Glomerular visceral epithelial cell (primary cell): ENCODE results near the gene PVALB.

ENCODE experiments used
- DNase-seq: peaks from one replicate; pipeline ENCODE4 v3.0.0-alpha.2; 2016; ENCODE audit errors: extremely low spot score

PVALB gene

GRCh38 chr22:36814801-36815200 lies 2.0 kb downstream of the PVALB start:
- no peak for DNase-seq

- DNase-seq: no peak
Observed at GRCh38 chr22:36811094-36811800, 5.6 kb downstream of the PVALB start.

- no peak for DNase-seq
Observed at GRCh38 chr22:36809351-36809750, 7.5 kb downstream of the PVALB start.

GRCh38 chr22:36808721-36809344 lies 8.0 kb downstream of the PVALB start:
- no peak for DNase-seq

GRCh38 chr22:36807627-36808026 lies 9.2 kb downstream of the PVALB start:
- DNase-seq: no peak

- DNase-seq: no peak
Observed at GRCh38 chr22:36806835-36807234, 10.0 kb downstream of the PVALB start.

GRCh38 chr22:36803358-36803757 lies 13.5 kb downstream of the PVALB start:
- DNase-seq: no peak

GRCh38 chr22:36798674-36799066 lies 18.2 kb downstream of the PVALB start:
- no peak for DNase-seq

GRCh38 chr22:36797911-36798673 lies 18.7 kb downstream of the PVALB start:
- DNase-seq: no peak

- no peak for DNase-seq
Observed at GRCh38 chr22:36797374-36797773, 19.5 kb downstream of the PVALB start.

GRCh38 chr22:36796552-36797175 lies 20.2 kb downstream of the PVALB start:
- no peak for DNase-seq

- no peak for DNase-seq
Observed at GRCh38 chr22:36795633-36796032, 21.2 kb downstream of the PVALB start.

GRCh38 chr22:36790648-36791047 lies 26.2 kb downstream of the PVALB start:
- no peak for DNase-seq

- DNase-seq: no peak
Observed at GRCh38 chr22:36787204-36787988, 29.4 kb downstream of the PVALB start.

- no peak for DNase-seq
Observed at GRCh38 chr22:36783743-36784142, 33.1 kb downstream of the PVALB start.

GRCh38 chr22:36781656-36782627 lies 34.9 kb downstream of the PVALB start:
- peak; percentile 83 for DNase-seq

GRCh38 chr22:36778020-36778419 lies 38.8 kb downstream of the PVALB start:
- DNase-seq: no peak

- no peak for DNase-seq
Observed at GRCh38 chr22:36776722-36777121, 40.1 kb downstream of the PVALB start.

GRCh38 chr22:36775964-36776669 lies 40.7 kb downstream of the PVALB start, which contains the start of gene IFT27:
Gene IFT27, minus strand, starts transcription at chr22:36776119. Its CDS starts 412 bp downstream, at chr22:36775707.
- peak; percentile 100 for DNase-seq

- no peak for DNase-seq
Observed at GRCh38 chr22:36775586-36775963, 41.3 kb downstream of the PVALB start.
